Stimulated activated CD4-positive, alpha-beta T cell treated with anti-CD3 and anti-CD28 coated beads, Interleukin-1b, Interleukin-23, amount 100 ng/mL, for 4 hours (primary cell): Measurements from ENCODE around the gene EFNA5.

Experiments used
- DNase-seq, 2 donors: peaks; one replicate each; pipeline ENCODE4 v3.0.0-alpha.2; 2020; ENCODE audit warnings: low read depth in 2 of 2

The EFNA5 gene

DNA sequence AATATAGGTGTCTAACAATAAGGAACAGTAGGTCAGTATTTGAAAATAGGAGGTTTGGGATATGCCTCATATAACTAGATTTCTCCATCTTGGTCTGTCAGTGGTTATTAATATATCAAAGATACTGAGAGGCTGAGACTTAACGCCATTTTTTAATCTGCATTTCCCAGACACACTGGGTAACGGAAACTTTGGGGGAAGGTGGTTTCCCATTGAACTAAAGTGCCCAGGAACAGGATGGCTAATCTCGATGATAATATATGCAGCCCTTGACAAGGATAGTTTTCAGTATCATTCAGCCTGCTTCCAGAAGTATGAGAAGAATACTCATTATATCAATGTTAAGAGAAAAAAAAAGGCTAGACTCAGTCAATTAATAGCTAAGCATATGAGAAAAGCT lies 30.7 kb downstream of the EFNA5 start:
- no peak for DNase-seq

DNA sequence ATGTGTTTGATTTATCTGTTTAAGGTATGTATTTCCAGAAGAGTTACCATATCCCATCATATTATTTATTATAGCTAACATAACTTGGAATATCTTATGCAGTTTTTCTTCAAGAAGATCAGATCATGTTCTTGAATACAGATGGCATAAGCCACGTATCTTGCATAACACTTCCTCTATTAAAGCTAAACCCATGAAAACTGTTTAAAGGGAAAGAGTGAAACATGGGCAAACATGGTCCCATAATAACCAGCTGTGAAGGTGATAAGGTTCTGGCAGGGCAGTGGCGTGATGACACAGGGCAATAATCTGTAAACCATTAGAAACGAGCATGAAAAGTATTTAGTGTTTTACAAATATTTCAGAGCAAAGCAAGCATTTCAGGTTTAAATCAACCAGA lies 34.2 kb downstream of the EFNA5 start:
- no peak for DNase-seq

DNA sequence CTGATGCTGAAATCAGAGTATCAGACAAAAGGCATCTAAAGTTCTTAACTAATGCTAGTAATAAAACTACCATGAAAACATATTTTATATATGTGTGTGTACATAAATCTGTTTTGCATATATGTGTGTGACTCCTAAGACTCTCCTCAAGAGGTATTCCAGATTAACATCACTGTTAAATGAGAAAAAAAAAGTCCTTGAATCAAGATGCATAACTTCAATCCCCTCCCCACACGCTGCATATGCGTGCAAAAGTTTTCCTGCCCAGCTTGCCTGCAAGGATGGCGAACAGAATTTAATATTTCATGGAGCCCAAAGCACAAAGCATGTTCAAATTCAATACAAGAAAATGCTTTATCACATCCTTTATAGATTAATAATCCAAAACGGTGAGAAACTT lies 34.7 kb downstream of the EFNA5 start:
- DNase-seq = no peak

DNA sequence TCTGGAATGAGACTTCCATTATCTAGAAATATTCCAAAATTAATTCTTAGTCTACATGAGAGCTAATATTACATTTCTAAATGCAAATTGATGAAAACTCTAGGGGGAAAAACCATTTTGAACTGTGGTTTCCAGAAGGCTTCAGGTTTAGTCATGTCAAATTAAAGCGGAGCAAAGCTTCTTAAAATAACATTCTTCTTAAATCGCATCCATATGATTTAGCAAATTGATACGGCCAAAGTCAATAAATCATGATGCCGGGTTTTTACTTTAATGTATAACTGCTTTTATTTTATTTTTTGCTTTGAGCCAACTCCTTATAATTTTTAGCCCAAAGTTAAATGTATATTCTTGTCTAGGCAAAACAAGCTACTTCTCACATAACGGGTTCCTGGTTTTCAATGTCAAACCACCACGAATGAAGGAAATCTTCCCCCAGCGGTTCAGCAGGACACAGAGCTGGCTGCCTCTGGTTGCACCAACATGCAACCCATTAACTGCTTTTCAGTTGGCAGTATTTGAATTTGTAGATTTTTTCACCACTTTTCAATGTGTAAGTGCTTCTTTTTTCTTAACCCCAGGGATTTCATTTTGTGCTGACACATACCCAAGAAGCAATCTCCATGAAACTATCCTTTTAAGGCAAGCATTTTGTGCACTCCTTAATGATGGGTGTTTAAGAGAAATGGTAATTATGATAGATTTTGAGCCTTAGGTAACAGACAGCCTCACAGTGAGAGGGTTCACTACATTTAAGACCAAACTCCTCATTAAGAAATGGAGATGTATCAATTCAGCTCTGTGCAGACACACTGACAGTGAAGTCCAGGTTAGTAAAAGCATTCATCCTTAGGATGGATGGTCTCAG lies 35.5 kb downstream of the EFNA5 start:
- DNase-seq = no peak

DNA sequence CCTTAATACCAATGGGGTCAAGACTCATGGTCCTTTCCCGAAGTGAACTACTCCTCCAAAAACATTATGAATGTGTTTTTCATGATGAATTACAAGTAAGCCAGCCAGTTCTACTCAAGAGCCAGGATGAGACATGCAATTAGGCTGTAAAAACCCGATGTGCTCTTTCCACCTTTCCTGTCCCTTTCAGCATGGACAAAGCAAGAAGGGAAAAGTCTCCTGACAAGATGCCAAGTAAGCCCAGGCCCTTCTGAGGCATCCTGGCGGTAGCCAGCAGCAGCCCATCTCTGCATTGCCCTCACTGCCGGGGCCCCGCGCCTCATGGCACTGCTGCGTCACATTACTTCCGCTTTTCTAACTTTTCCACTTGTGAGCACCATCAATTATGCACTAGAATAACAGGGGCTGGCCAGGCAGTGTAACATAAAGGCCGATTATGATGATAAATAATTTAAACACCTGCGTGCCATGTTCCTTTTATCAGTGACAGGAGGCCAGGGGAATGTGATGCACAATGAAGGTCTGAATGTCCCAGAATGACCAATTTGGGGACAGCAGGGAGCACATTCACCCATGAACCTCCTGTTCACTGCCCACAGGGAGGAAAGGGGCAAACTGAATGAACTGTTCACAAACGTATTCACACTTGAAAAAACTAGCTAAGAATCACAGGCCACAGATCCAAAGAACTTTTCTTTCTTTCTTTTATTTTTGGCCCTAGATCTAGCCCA lies 37.4 kb downstream of the EFNA5 start:
- no peak for DNase-seq

DNA sequence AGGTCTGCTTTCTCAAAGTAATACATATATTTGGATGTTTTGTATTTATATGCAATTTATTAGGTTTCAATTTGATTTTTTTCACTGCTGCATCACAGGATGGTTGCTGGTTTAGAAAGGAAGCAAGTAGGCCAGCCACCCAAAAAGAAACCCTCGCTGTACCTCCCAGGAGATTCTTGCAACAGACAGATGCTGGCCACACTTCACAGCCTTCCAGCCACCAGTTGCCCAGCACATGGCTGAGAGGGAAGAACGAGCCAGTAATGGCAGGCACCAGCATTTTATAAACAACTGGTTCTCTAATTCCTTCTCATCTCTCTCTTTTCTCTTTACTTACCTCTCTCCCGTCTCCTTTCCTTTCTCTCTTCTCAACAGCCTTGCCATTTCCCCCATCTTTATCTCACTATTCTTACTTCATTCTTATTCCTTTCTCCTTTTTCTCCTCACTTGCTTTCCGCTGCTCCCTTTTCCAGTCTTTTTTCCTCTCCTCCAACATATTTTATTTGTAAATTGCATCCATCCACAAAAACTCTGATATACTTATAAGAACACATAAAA lies 38.9 kb downstream of the EFNA5 start:
- no peak for DNase-seq

DNA sequence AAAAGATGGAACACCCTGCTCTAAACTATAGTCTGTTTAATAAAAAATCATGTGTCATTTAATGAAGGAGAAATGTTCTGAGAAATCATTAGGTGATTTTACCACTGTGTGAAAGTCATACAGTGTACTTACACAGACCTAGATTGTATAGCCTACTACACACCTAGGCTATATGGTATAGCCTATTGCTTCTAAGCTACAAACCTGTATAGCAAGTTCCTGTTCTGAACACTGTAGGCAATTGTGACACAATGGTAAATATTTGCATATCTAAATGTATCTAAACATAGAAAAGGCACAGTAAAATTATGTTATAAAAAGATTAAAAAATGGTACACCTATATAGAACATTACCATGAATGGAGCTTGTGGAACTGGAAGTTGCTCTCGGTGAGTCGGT lies 40.6 kb downstream of the EFNA5 start:
- no peak for DNase-seq

DNA sequence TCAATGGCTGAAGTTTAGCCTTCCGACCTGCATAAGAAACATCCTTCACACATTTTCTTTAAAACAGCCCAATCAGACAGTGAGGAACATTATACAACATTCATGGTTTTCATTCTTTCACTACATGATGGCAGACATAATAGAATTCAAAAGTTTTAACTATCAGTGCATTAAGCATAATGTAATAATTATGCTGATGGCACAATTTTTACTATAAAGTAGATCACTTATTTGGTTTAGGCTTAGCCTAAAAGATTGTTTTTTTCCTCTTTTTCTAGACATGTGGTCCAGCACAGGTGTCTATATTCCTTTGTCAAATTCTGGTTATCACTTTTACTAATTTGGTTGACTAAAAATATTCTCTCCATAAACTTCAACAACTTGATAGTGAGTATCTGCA lies 46.5 kb downstream of the EFNA5 start:
- DNase-seq = no peak

DNA sequence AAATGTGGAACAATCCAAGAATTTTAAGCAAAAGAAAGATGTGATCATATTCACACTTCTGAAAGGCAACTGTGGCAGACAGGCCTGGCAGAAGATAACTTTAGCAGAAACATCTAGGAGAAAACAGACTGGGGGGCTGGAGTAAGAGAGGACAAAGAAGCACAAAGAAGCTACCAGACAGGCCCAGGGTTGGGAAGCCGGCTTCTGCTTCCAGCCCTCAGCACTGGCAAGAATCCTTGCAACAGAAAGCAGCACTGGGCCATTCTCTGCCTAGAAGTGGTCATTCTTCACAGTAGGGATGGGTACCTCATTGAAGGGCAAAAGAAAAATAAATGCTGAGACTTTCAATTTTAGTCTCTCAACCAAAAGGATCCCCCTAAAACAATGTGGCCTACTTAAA lies 49.6 kb downstream of the EFNA5 start:
- no peak for DNase-seq

DNA sequence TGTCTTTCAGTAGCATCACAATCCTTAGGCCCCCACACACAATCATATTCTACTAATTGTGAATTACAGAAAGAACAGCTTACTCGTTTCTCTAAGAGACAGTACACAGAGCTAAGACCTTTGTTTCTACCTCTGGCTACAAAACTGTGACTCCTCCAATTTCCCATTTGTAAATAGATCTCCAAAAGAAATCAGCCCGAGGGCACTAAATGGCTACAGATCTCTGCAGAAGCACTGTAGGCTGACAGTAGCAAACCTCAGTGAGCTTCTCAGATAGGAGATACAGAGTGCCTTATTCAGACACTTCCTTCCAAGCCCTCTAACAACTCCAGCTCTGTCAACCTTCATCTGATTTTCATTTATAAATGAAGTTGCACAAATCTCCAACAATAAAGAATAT lies 51.0 kb downstream of the EFNA5 start:
- DNase-seq = no peak

DNA sequence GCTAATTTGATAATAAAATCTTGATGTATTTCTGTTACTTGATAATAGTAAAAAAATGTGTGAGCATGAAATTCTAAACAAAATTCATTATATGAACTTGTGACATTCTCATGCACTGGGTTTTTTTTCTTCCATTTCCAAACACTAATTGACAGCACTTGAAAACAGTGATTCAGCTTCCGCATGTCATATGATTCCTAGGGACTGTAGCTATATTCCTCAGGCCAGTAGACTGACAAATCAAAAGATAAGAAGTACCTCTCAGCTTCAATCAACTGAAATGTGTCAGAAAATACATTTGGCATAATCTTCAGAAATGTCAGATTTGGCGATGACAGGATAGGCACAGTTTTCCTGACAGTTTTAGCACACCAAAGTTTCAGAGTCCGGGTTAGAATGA lies 52.5 kb downstream of the EFNA5 start:
- no peak for DNase-seq

DNA sequence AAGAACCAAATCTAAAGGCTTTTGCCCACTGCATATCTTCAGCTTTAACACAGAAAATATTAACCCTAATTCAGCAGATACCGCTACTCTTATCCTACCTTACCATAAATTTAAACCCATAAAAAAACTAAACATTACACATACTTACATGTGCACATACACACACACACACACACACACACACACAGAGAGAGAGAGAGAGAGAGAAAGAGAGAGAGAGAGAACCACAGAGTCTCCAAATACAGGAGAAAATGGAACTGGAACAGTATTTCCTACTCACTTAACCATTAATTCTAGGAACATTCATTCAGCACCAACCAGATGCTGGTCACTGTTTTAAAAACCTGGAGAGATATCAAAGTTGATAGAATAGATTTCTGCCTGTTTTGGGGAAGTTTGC lies 53.7 kb downstream of the EFNA5 start:
- no peak for DNase-seq

DNA sequence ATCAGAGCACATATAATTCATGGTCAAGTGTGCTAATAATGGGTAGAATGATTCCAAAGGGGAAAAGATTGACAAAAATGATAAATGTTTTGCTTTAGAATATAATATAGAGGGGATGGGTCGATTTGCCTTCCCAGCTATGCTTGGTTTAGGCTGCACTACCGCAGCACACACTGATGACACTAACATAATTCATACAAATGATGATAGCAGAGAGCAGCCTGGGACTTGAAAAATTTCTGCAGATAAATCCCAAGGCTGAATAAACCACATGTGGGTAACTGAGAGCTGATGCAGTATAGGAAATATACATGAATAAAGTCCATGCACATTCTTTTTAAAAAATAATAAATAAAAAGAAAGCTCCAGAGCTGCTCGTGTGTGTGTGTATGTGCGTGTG lies 54.5 kb downstream of the EFNA5 start:
- no peak for DNase-seq

DNA sequence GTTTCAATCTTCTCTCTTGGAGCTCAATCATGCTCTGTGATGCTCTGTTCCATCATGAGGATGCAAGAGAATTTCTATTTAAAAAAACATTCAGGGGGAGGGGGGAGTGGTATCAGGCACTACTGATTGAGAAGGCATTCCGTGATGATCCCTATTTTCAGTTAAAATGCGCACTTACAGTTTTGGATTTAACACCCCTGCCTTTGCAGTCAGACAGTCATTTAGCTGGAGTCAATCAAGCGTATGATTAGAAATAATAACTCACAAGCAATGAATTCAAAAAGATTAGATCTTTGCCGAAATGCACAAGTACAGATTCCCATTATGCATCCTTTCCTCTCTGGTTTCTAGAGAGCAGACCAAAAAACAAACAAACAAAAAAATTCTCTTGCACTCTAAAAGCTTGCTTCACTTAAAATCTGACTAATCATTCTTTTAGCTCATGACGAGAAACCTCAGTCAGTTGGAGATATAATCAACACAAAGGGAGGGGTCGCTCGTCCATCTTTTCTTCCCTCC lies 55.4 kb downstream of the EFNA5 start:
- no peak for DNase-seq

DNA sequence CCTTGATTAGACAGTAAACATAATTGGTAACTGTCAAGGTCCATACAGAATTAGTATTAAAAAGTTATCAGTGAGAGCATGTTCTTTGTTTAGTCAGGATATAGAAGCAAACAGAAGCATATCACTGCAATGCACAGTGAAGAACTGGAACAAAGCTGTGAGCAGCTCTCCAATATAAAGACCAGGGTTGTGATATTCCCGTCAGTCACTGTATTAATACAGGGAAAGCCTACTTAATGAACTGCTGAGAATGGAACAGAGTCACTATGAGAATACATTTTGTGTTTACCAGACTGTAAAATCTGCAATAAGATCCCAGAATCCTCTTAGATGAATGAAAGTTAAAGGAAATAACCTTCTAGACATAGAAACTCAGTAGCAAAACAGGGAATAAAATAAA lies 58.2 kb downstream of the EFNA5 start:
- no peak for DNase-seq

DNA sequence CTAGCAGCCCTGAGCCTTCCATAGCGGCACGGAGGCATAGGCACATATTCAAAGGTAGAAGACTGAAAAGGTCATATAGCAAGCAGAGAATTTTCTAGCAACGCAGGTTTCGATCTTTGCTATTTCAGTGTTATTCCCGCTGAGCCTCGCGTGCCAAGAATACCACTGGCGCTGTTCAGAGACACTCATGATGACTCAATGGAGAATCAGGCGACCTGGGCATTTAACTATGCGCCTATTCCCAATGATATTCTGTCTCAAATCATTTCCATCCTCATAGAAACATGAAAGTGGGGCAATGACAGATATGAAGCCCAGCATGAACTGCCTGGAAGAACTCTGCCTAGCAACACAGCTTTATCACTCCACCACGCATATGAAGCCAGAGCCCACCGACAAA lies 59.9 kb downstream of the EFNA5 start:
- DNase-seq = no peak

DNA sequence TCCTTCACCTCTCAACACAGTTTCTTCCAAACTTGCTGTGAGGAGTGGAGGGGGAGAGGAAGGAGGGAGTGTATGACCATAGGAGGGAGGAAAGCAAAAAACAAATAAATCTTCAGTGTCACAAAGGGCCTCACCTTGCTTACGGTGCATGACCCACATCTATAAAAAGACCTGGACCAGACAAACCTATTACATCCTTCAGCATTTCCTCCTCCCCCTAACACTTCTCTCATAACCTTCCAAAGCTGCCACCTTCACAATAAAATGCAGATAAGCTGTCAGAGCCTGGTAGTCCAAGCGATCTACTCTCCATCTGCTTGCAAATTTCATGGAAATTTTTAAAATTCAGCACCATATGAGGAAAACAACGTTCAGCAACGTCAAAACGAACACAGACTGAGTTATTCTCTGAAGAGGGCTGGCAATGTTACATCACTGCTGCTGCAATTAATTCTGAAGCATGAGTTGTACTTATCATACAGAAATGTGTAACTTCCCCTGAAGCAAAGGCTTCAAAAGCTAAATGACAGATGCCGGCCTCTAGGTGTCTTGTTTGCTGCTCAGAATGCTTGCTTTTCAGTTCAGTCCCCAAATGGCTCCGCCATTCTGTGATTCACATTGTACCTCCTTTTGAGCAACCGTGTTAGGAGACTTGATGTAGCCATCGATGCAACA lies 62.9 kb downstream of the EFNA5 start:
- DNase-seq = no peak

DNA sequence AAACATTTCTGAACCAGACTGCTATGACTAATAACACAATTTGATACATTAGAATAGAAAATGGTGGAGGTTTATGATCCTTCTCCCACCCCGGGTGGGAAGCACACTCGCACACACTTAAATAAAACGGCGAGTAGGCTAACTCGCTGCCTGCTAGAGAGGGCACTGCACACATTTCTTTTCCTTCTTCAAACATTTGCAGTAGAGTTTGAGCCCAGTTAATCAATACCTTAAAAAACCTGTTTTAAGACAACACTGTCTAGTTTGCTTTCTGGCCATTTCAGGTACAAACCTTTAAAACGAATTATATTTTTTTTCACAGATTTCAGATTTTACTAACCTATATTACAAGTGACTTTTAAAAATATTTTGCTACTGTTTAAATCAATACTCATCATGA lies 63.5 kb downstream of the EFNA5 start:
- DNase-seq = no peak

DNA sequence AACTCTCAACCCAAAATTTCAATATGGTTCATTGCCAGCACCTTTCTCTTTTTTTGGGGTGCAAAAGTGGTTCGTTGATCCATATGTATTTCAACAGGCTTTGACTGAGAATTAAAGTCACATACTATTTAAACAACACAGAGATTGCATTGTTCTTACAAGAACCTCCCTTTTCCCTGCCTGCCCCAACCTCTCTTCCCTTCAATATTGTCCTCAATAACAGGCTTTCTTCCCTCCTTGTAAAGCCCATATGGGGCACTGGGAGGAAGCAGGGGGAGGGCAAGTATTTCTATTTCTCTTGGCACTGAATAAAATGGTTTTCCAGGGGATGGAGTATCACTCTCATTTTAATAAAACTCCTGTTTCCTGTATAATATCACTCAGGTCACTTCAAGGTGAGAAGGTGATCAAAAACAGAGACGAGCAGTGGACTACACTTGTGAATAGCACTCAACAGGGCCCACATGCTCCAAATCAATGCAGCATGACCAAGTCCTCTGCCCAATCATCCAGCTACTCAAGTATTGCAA lies 65.1 kb downstream of the EFNA5 start:
- no peak for DNase-seq

DNA sequence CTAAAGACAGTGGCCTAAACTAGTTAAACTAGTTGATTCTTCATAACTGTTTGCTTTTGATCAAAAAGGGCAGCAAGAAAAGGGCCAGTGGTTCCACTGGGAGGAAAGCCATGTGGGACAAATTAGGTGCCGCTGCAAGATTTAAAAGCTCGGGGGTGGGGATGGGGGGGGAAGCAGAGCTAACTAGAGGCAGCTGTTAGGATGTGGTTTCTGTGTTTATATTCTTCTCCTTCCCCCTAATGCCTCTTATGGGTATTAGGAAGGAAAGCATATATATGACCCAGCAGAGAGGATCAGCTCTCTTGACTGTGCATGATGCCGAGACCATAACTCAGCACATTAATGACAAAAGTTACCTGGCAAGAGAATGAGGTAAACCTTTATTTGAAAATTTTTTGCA lies 65.7 kb downstream of the EFNA5 start:
- DNase-seq = no peak

DNA sequence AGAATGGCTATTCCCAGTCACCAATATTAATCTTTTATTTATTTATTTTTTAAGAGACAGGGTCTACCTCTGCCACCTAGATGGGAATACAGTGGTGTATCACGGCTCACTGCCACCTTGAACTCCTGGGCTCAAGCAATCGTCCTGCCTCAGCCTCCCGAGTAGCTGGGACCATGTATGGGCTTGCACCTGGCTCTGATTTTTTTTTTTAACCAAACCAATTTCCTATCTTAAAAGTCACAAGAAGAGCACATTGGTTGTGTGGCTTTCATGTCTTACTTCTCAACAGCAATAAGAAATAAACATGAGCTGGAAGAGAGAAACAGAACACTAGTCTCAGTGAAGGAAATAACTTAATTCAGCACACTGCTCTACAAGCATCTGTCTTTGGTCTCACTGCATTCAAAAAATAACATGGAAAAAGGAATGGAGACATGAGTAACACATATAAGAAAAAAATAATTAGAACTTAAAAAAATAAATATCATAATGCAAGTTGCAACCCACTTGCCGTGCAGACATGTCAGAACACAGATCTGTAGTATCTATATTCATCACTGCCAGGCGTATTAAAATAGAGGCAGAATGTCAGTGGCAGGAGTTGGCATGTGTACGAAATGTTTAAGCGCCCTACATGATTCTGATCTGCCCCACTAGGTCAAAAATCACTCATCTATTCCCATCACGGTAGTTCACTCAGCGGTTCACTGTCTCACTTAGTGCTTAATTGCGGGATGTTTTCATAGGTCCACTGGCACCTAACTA lies 66.4 kb downstream of the EFNA5 start:
- DNase-seq = no peak
